ENCODE measurements around the gene SLC25A31. TPM values are rescaled to one million over a fixed set of nuclear protein-coding genes. Genes with fewer than 3 reads are reported as not detected.

Gene SLC25A31
- polyA plus RNA-seq, 1 donor, result 0.03 TPM

- H3K4me3 ChIP-seq (ENCODE audit: low read length), result no peak overlapping the region
- no peaks in the 10 kb centered on the region for H3K4me1 ChIP-seq (ENCODE audit: control insufficient read depth, insufficient read depth, low read length)
- no peaks in the 10 kb centered on the region for H3K9me3 ChIP-seq (ENCODE audit: control insufficient read depth, low read depth, low read length)
- H3K27me3 ChIP-seq (ENCODE audit: control insufficient read depth, insufficient read depth, low read length), result peaks cover 14% of the 10 kb centered on the region
- H3K27ac ChIP-seq (ENCODE audit: low read length), result no peak overlapping the region
- DNase-seq, result no peak
- 67% methylated on average over 1 of the region's 2 CpGs for WGBS (ENCODE audit: insufficient coverage, low lambda C conversion rate)
- H3K36me3 ChIP-seq (ENCODE audit: control insufficient read depth, insufficient read depth, low read length), result no peaks in the 10 kb centered on the region
Observed at GRCh38 chr4:127776620-127777019, 46.4 kb downstream of the SLC25A31 start.

- Histone ChIP-seq H3K27ac (ENCODE audit: low read length) (no peak overlapping the region), H3K4me3 (ENCODE audit: low read length) (no peak overlapping the region), H3K27me3 (ENCODE audit: control insufficient read depth, insufficient read depth, low read length) (peaks cover 21% of the 10 kb centered on the region), H3K9me3 (ENCODE audit: control insufficient read depth, low read depth, low read length) (no peaks in the 10 kb centered on the region), H3K36me3 (ENCODE audit: control insufficient read depth, insufficient read depth, low read length) (no peaks in the 10 kb centered on the region), H3K4me1 (ENCODE audit: control insufficient read depth, insufficient read depth, low read length) (no peaks in the 10 kb centered on the region)
- no peak for DNase-seq
- WGBS (ENCODE audit: insufficient coverage, low lambda C conversion rate), result no CpG with 5 or more reads among the region's 3 CpGs
Observed at GRCh38 chr4:127777487-127777886, 47.3 kb downstream of the SLC25A31 start.

DNA sequence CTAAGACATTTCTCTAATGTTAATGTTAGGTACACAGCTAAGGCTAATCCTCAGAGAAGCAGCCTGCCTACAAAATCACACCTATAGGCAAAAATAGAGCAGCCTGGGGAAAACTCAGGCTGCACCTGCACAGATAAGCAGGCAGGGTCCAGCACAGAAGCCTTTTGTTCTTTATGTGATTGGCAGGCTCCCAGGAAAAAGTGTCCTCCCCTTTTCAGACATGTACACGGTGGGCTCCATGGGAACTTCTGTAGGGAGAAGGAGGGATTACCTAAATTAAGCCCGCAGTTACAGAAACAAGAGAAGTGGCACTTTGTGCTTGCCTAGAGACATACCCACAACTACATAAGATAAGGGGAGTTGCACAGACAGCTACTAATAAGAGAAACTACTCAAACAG is 47.9 kb downstream of the SLC25A31 start:
- Histone ChIP-seq H3K27ac (ENCODE audit: low read length) (no peak overlapping the region), H3K4me1 (ENCODE audit: control insufficient read depth, insufficient read depth, low read length) (no peaks in the 10 kb centered on the region), H3K27me3 (ENCODE audit: control insufficient read depth, insufficient read depth, low read length) (peaks cover 27% of the 10 kb centered on the region), H3K4me3 (ENCODE audit: low read length) (no peak overlapping the region), H3K9me3 (ENCODE audit: control insufficient read depth, low read depth, low read length) (no peaks in the 10 kb centered on the region), H3K36me3 (ENCODE audit: control insufficient read depth, insufficient read depth, low read length) (no peaks in the 10 kb centered on the region)
- peak in 1 of 2 donors; percentile 17 for DNase-seq
- WGBS (ENCODE audit: insufficient coverage, low lambda C conversion rate), result 20% methylated on average over 1 of the region's 2 CpGs

DNA sequence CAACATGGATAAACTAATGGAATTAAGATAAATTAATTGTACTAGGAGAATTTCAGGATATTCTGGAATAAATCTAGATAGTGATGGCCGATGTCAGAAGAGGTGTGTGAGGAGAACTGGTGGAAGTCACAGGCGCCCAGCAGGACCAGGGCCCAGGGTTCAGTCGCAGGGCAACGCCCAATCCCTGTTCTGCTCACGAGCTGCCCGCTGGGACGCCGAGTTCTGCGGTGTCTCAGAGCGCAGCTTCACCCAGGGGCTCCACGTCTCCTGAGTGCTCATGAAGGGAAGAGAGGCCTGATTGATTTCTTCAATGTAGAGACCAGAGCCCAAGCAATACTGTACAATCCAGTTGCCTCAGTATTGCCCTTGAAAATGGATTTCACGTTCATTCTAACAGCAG is 50.4 kb downstream of the SLC25A31 start:
- no peaks in the 10 kb centered on the region for H3K9me3 ChIP-seq (ENCODE audit: control insufficient read depth, low read depth, low read length)
- H3K4me3 ChIP-seq (ENCODE audit: low read length), result no peak overlapping the region
- DNase-seq, result peak in 1 of 2 donors; percentile 9
- H3K4me1 ChIP-seq (ENCODE audit: control insufficient read depth, insufficient read depth, low read length), result no peaks in the 10 kb centered on the region
- no CpG with 5 or more reads among the region's 12 CpGs for WGBS (ENCODE audit: insufficient coverage, low lambda C conversion rate)
- H3K27me3 ChIP-seq (ENCODE audit: control insufficient read depth, insufficient read depth, low read length), result peaks cover 33% of the 10 kb centered on the region
- no peak overlapping the region for H3K27ac ChIP-seq (ENCODE audit: low read length)
- H3K36me3 ChIP-seq (ENCODE audit: control insufficient read depth, insufficient read depth, low read length), result no peaks in the 10 kb centered on the region

- peak overlapping the region; percentile 79 for H3K4me3 ChIP-seq (ENCODE audit: low read length)
- WGBS (ENCODE audit: insufficient coverage, low lambda C conversion rate), result no CpG with 5 or more reads among the region's 43 CpGs
- no peaks in the 10 kb centered on the region for H3K4me1 ChIP-seq (ENCODE audit: control insufficient read depth, insufficient read depth, low read length)
- no peaks in the 10 kb centered on the region for H3K36me3 ChIP-seq (ENCODE audit: control insufficient read depth, insufficient read depth, low read length)
- H3K9me3 ChIP-seq (ENCODE audit: control insufficient read depth, low read depth, low read length), result no peaks in the 10 kb centered on the region
- H3K27me3 ChIP-seq (ENCODE audit: control insufficient read depth, insufficient read depth, low read length), result peaks cover 33% of the 10 kb centered on the region
- no peak overlapping the region for H3K27ac ChIP-seq (ENCODE audit: low read length)
- DNase-seq, result peak in 1 of 2 donors; percentile 33
Observed at GRCh38 chr4:127781300-127782024, 51.3 kb downstream of the SLC25A31 start.

- H3K9me3 ChIP-seq (ENCODE audit: control insufficient read depth, low read depth, low read length), result no peaks in the 10 kb centered on the region
- WGBS (ENCODE audit: insufficient coverage, low lambda C conversion rate), result no CpG with 5 or more reads among the region's 30 CpGs
- peaks cover 33% of the 10 kb centered on the region for H3K27me3 ChIP-seq (ENCODE audit: control insufficient read depth, insufficient read depth, low read length)
- H3K4me1 ChIP-seq (ENCODE audit: control insufficient read depth, insufficient read depth, low read length), result no peaks in the 10 kb centered on the region
- no peak overlapping the region for H3K27ac ChIP-seq (ENCODE audit: low read length)
- DNase-seq, result peak in 1 of 2 donors; percentile 91
- no peaks in the 10 kb centered on the region for H3K36me3 ChIP-seq (ENCODE audit: control insufficient read depth, insufficient read depth, low read length)
- H3K4me3 ChIP-seq (ENCODE audit: low read length), result peak overlapping the region; percentile 79
Observed at GRCh38 chr4:127782025-127782274, 51.8 kb downstream of the SLC25A31 start.

GRCh38 chr4:127782275-127783025 is 52.2 kb downstream of the SLC25A31 start, which contains the start of gene HSPA4L:
HSPA4L (plus strand) TSS chr4:127782322; CDS start chr4:127782551, 229 bp downstream.
- Histone ChIP-seq H3K4me3 (ENCODE audit: low read length) (peak within 1 kb of the TSS; percentile 79), H3K27ac (ENCODE audit: low read length) (peak within 1 kb of the TSS; percentile 39), H3K36me3 (ENCODE audit: control insufficient read depth, insufficient read depth, low read length) (no peaks in the 10 kb centered on the region), H3K27me3 (ENCODE audit: control insufficient read depth, insufficient read depth, low read length) (peaks cover 33% of the 10 kb centered on the region), H3K4me1 (ENCODE audit: control insufficient read depth, insufficient read depth, low read length) (no peaks in the 10 kb centered on the region), H3K9me3 (ENCODE audit: control insufficient read depth, low read depth, low read length) (no peaks in the 10 kb centered on the region)
- peak; percentile 72 to 88 for DNase-seq
- WGBS (ENCODE audit: insufficient coverage, low lambda C conversion rate), result 0% methylated on average over 4 of the region's 63 CpGs

- Histone ChIP-seq H3K9me3 (ENCODE audit: control insufficient read depth, low read depth, low read length) (no peaks in the 10 kb centered on the region), H3K27me3 (ENCODE audit: control insufficient read depth, insufficient read depth, low read length) (peaks cover 33% of the 10 kb centered on the region), H3K4me3 (ENCODE audit: low read length) (peak overlapping the region; percentile 79), H3K36me3 (ENCODE audit: control insufficient read depth, insufficient read depth, low read length) (no peaks in the 10 kb centered on the region), H3K27ac (ENCODE audit: low read length) (peak overlapping the region; percentile 39), H3K4me1 (ENCODE audit: control insufficient read depth, insufficient read depth, low read length) (no peaks in the 10 kb centered on the region)
- DNase-seq, result peak; percentile 72 to 81
- 100% methylated on average over 1 of the region's 25 CpGs for WGBS (ENCODE audit: insufficient coverage, low lambda C conversion rate)
Observed at GRCh38 chr4:127783026-127783769, 53.0 kb downstream of the SLC25A31 start.

- no peak for DNase-seq
- H3K4me3 ChIP-seq (ENCODE audit: low read length), result no peak overlapping the region
- no peaks in the 10 kb centered on the region for H3K4me1 ChIP-seq (ENCODE audit: control insufficient read depth, insufficient read depth, low read length)
- no peak overlapping the region for H3K27ac ChIP-seq (ENCODE audit: low read length)
- no peaks in the 10 kb centered on the region for H3K9me3 ChIP-seq (ENCODE audit: control insufficient read depth, low read depth, low read length)
- whole genome bisulfite sequencing (ENCODE audit: insufficient coverage, low lambda C conversion rate), result 80% methylated on average over 1 of the region's 9 CpGs
- H3K27me3 ChIP-seq (ENCODE audit: control insufficient read depth, insufficient read depth, low read length), result peaks cover 33% of the 10 kb centered on the region
- no peaks in the 10 kb centered on the region for H3K36me3 ChIP-seq (ENCODE audit: control insufficient read depth, insufficient read depth, low read length)
Observed at GRCh38 chr4:127783955-127784770, 54.0 kb downstream of the SLC25A31 start.

GRCh38 chr4:127788517-127788916 is 58.3 kb downstream of the SLC25A31 start:
- no peaks in the 10 kb centered on the region for H3K4me1 ChIP-seq (ENCODE audit: control insufficient read depth, insufficient read depth, low read length)
- peaks cover 3% of the 10 kb centered on the region for H3K27me3 ChIP-seq (ENCODE audit: control insufficient read depth, insufficient read depth, low read length)
- H3K27ac ChIP-seq (ENCODE audit: low read length), result no peak overlapping the region
- no peaks in the 10 kb centered on the region for H3K36me3 ChIP-seq (ENCODE audit: control insufficient read depth, insufficient read depth, low read length)
- H3K9me3 ChIP-seq (ENCODE audit: control insufficient read depth, low read depth, low read length), result no peaks in the 10 kb centered on the region
- H3K4me3 ChIP-seq (ENCODE audit: low read length), result no peak overlapping the region
- 100% methylated on average over 1 of the region's 2 CpGs for WGBS (ENCODE audit: insufficient coverage, low lambda C conversion rate)
- DNase-seq, result no peak

All from large intestine (tissue), 3 donors.